Measurements from ENCODE around the gene FNBP1.

GRCh38 chr9:129889941-129890717 lies 152.9 kb downstream of the FNBP1 start:
- TF ChIP-seq, protein P1, sequence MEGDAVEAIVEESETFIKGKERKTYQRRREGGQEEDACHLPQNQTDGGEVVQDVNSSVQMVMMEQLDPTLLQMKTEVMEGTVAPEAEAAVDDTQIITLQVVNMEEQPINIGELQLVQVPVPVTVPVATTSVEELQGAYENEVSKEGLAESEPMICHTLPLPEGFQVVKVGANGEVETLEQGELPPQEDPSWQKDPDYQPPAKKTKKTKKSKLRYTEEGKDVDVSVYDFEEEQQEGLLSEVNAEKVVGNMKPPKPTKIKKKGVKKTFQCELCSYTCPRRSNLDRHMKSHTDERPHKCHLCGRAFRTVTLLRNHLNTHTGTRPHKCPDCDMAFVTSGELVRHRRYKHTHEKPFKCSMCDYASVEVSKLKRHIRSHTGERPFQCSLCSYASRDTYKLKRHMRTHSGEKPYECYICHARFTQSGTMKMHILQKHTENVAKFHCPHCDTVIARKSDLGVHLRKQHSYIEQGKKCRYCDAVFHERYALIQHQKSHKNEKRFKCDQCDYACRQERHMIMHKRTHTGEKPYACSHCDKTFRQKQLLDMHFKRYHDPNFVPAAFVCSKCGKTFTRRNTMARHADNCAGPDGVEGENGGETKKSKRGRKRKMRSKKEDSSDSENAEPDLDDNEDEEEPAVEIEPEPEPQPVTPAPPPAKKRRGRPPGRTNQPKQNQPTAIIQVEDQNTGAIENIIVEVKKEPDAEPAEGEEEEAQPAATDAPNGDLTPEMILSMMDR (IDR thresholded peaks at IDR 0.05; ENCODE audit: low read depth, low read length, poor library complexity, severe bottlenecking): no peak
- TF ChIP-seq EZH2phosphoT487 (IDR thresholded peaks at IDR 0.05; ENCODE audit: borderline replicate concordance, low read length): no peak

Measured in DOHH2 (cell line).